Activated naive CD4-positive, alpha-beta T cell (primary cell): ENCODE results near the gene RAB27B.

Experiments used
- DNase-seq, 4 experiments: peaks; one replicate each; lab custom pipeline; 2025; lab: John Stamatoyannopoulos, UW

Gene RAB27B

GRCh38 chr18:54867131-54867530, 38.9 kb downstream of the RAB27B start:
- no peak for DNase-seq

- DNase-seq = no peak
Measured at GRCh38 chr18:54871231-54871630, 43.0 kb downstream of the RAB27B start.

GRCh38 chr18:54872681-54873080, 44.4 kb downstream of the RAB27B start:
- DNase-seq = no peak

- no peak for DNase-seq
Measured at GRCh38 chr18:54873884-54874255, 45.6 kb downstream of the RAB27B start.

- no peak for DNase-seq
Measured at GRCh38 chr18:54875063-54875462, 46.8 kb downstream of the RAB27B start.

GRCh38 chr18:54877076-54877475, 48.8 kb downstream of the RAB27B start:
- DNase-seq = no peak

GRCh38 chr18:54878159-54878622, 49.9 kb downstream of the RAB27B start:
- no peak for DNase-seq

- no peak for DNase-seq
Measured at GRCh38 chr18:54878659-54879358, 50.5 kb downstream of the RAB27B start.

- DNase-seq = no peak
Measured at GRCh38 chr18:54879691-54880090, 51.4 kb downstream of the RAB27B start.

- no peak for DNase-seq
Measured at GRCh38 chr18:54880395-54881105, 52.3 kb downstream of the RAB27B start.

GRCh38 chr18:54881229-54881768, 53.0 kb downstream of the RAB27B start:
- no peak for DNase-seq

- no peak for DNase-seq
Measured at GRCh38 chr18:54882318-54882717, 54.0 kb downstream of the RAB27B start.

- DNase-seq = no peak
Measured at GRCh38 chr18:54883816-54884604, 55.7 kb downstream of the RAB27B start.

GRCh38 chr18:54888378-54888777, 60.1 kb downstream of the RAB27B start:
- no peak for DNase-seq

GRCh38 chr18:54888933-54889332, 60.7 kb downstream of the RAB27B start:
- no peak for DNase-seq

- DNase-seq = no peak
Measured at GRCh38 chr18:54899500-54899899, 71.2 kb downstream of the RAB27B start.

- DNase-seq = no peak
Measured at GRCh38 chr18:54900290-54900689, 72.0 kb downstream of the RAB27B start.

GRCh38 chr18:54904581-54904980, 76.3 kb downstream of the RAB27B start:
- no peak for DNase-seq

- DNase-seq = no peak
Measured at GRCh38 chr18:54905629-54906028, 77.4 kb downstream of the RAB27B start.

GRCh38 chr18:54906331-54907185, 78.3 kb downstream of the RAB27B start:
- no peak for DNase-seq

GRCh38 chr18:54909538-54909937, 81.3 kb downstream of the RAB27B start:
- DNase-seq = no peak
